ENCODE results near the gene ZNF324B.

ZNF324B gene

GRCh38 chr19:58450856-58451357 is 515 bp upstream of the ZNF324B start:
- H3K27ac ChIP-seq (ENCODE audit: low read depth, low read length) = no peak overlapping the region
- H3K4me3 ChIP-seq (ENCODE audit: low read depth in 1 of 5, low read length in 5 of 5) = peak overlapping the region; percentile 63 to 88 (median 87)
- peak overlapping the region in 3 of 5 donors; percentile 48 to 86 (median 59) for H3K9ac ChIP-seq (ENCODE audit: low read length in 5 of 5)
- H3K4me1 ChIP-seq (ENCODE audit: control insufficient read depth in 5 of 5, insufficient read depth in 5 of 5, low read length in 5 of 5) = peaks cover 3 to 16% (median 12%) of the 10 kb centered on the region in 5 donors
- peaks cover 0 to 19% (median 17%) of the 10 kb centered on the region in 5 donors for H3K36me3 ChIP-seq (ENCODE audit: control insufficient read depth in 5 of 5, insufficient read depth in 5 of 5, low read length in 5 of 5)
- peaks cover 0 to 4% (median 0%) of the 10 kb centered on the region in 5 donors for H3K27me3 ChIP-seq (ENCODE audit: control insufficient read depth in 5 of 5, insufficient read depth in 4 of 5, low read length in 5 of 5)
- H3K9me3 ChIP-seq (ENCODE audit: control insufficient read depth in 5 of 5, low read length in 5 of 5) = peaks cover 0 to 3% (median 0%) of the 10 kb centered on the region in 5 donors

- H3K36me3 ChIP-seq (ENCODE audit: control insufficient read depth in 5 of 5, insufficient read depth in 5 of 5, low read length in 5 of 5) = peaks cover 0 to 32% (median 31%) of the 10 kb centered on the region in 5 donors
- peaks cover 0 to 3% (median 0%) of the 10 kb centered on the region in 5 donors for H3K9me3 ChIP-seq (ENCODE audit: control insufficient read depth in 5 of 5, low read length in 5 of 5)
- H3K27me3 ChIP-seq (ENCODE audit: control insufficient read depth in 5 of 5, insufficient read depth in 4 of 5, low read length in 5 of 5) = no peaks in the 10 kb centered on the region
- H3K9ac ChIP-seq (ENCODE audit: low read length in 5 of 5) = no peak overlapping the region
- no peak overlapping the region for H3K27ac ChIP-seq (ENCODE audit: low read depth, low read length)
- H3K4me1 ChIP-seq (ENCODE audit: control insufficient read depth in 5 of 5, insufficient read depth in 5 of 5, low read length in 5 of 5) = peaks cover 3 to 16% (median 12%) of the 10 kb centered on the region in 5 donors
- no peak overlapping the region for H3K4me3 ChIP-seq (ENCODE audit: low read depth in 1 of 5, low read length in 5 of 5)
Measured at GRCh38 chr19:58453743-58454142, 2.3 kb downstream of the ZNF324B start.

- H3K9ac ChIP-seq (ENCODE audit: low read length in 5 of 5) = no peak overlapping the region
- H3K4me1 ChIP-seq (ENCODE audit: control insufficient read depth in 5 of 5, insufficient read depth in 5 of 5, low read length in 5 of 5) = peaks cover 3 to 16% (median 12%) of the 10 kb centered on the region in 5 donors
- no peak overlapping the region for H3K4me3 ChIP-seq (ENCODE audit: low read depth in 1 of 5, low read length in 5 of 5)
- no peaks in the 10 kb centered on the region for H3K9me3 ChIP-seq (ENCODE audit: control insufficient read depth in 5 of 5, low read length in 5 of 5)
- H3K27ac ChIP-seq (ENCODE audit: low read depth, low read length) = no peak overlapping the region
- H3K27me3 ChIP-seq (ENCODE audit: control insufficient read depth in 5 of 5, insufficient read depth in 4 of 5, low read length in 5 of 5) = no peaks in the 10 kb centered on the region
- H3K36me3 ChIP-seq (ENCODE audit: control insufficient read depth in 5 of 5, insufficient read depth in 5 of 5, low read length in 5 of 5) = peaks cover 0 to 34% (median 32%) of the 10 kb centered on the region in 5 donors
Measured at GRCh38 chr19:58455306-58455705, 3.9 kb downstream of the ZNF324B start.

- Histone ChIP-seq H3K4me3 (ENCODE audit: low read depth in 1 of 5, low read length in 5 of 5) (no peak overlapping the region), H3K36me3 (ENCODE audit: control insufficient read depth in 5 of 5, insufficient read depth in 5 of 5, low read length in 5 of 5) (peaks cover 0 to 34% (median 32%) of the 10 kb centered on the region in 5 donors), H3K9ac (ENCODE audit: low read length in 5 of 5) (no peak overlapping the region)
Measured at GRCh38 chr19:58456111-58456510, 4.7 kb downstream of the ZNF324B start.

DNA sequence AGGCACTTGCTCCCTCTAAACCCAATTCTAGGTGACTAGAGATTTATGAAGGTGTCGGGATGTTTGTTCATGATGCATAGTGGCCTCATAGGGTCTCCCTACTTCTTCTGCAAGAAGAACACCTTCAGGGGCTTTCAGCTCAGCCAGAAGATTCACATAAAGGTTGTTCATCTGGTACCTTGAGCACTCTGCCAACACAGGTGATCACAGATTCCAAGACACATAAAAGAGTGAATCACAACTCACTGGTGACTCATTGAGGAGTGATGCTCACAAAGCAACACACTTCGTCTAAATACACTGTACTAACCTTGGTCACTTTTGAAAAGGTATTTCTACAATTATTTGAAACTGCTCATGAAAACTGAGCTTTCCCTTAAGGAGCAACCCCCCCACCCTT is 8.6 kb downstream of the ZNF324B start:
- Histone ChIP-seq H3K9ac (ENCODE audit: low read length in 5 of 5) (no peak overlapping the region), H3K36me3 (ENCODE audit: control insufficient read depth in 5 of 5, insufficient read depth in 5 of 5, low read length in 5 of 5) (peaks cover 0 to 23% (median 18%) of the 10 kb centered on the region in 5 donors), H3K4me3 (ENCODE audit: low read depth in 1 of 5, low read length in 5 of 5) (no peak overlapping the region), H3K27me3 (ENCODE audit: control insufficient read depth in 5 of 5, insufficient read depth in 4 of 5, low read length in 5 of 5) (no peaks in the 10 kb centered on the region), H3K27ac (ENCODE audit: low read depth, low read length) (no peak overlapping the region), H3K4me1 (ENCODE audit: control insufficient read depth in 5 of 5, insufficient read depth in 5 of 5, low read length in 5 of 5) (no peaks in the 10 kb centered on the region), H3K9me3 (ENCODE audit: control insufficient read depth in 5 of 5, low read length in 5 of 5) (no peaks in the 10 kb centered on the region)

More at GRCh38 chr19:58456111-58456510, 4.7 kb downstream of the ZNF324B start:
- Histone ChIP-seq H3K4me1 (ENCODE audit: control insufficient read depth in 5 of 5, insufficient read depth in 5 of 5, low read length in 5 of 5) (peaks cover 0 to 12% (median 8%) of the 10 kb centered on the region in 5 donors), H3K27me3 (ENCODE audit: control insufficient read depth in 5 of 5, insufficient read depth in 4 of 5, low read length in 5 of 5) (no peaks in the 10 kb centered on the region), H3K9me3 (ENCODE audit: control insufficient read depth in 5 of 5, low read length in 5 of 5) (no peaks in the 10 kb centered on the region), H3K27ac (ENCODE audit: low read depth, low read length) (no peak overlapping the region)

GRCh38 chr19:58466089-58466759 is 14.8 kb downstream of the ZNF324B start:
- peak overlapping the region in 2 of 5 donors; percentile 39 to 96 for H3K9ac ChIP-seq (ENCODE audit: low read length in 5 of 5)
- no peaks in the 10 kb centered on the region for H3K27me3 ChIP-seq (ENCODE audit: control insufficient read depth in 5 of 5, insufficient read depth in 4 of 5, low read length in 5 of 5)
- peaks cover 0 to 23% (median 20%) of the 10 kb centered on the region in 5 donors for H3K4me1 ChIP-seq (ENCODE audit: control insufficient read depth in 5 of 5, insufficient read depth in 5 of 5, low read length in 5 of 5)
- H3K4me3 ChIP-seq (ENCODE audit: low read depth in 1 of 5, low read length in 5 of 5) = peak overlapping the region; percentile 78 to 94 (median 87)
- H3K36me3 ChIP-seq (ENCODE audit: control insufficient read depth in 5 of 5, insufficient read depth in 5 of 5, low read length in 5 of 5) = peaks cover 0 to 19% (median 17%) of the 10 kb centered on the region in 5 donors
- H3K27ac ChIP-seq (ENCODE audit: low read depth, low read length) = no peak overlapping the region
- H3K9me3 ChIP-seq (ENCODE audit: control insufficient read depth in 5 of 5, low read length in 5 of 5) = no peaks in the 10 kb centered on the region

- H3K27ac ChIP-seq (ENCODE audit: low read depth, low read length) = peak within 1 kb of the TSS; percentile 41
- no peaks in the 10 kb centered on the region for H3K9me3 ChIP-seq (ENCODE audit: control insufficient read depth in 5 of 5, low read length in 5 of 5)
- H3K9ac ChIP-seq (ENCODE audit: low read length in 5 of 5) = peak within 1 kb of the TSS in 4 of 5 donors; percentile 82 to 96 (median 88)
Measured at GRCh38 chr19:58466760-58467589, 15.6 kb downstream of the ZNF324B start, which contains the start of gene ZNF324. ZNF324 (plus strand) TSS chr19:58467080; CDS start chr19:58469186, 2,106 bp downstream.

GRCh38 chr19:58468216-58468839 is 16.9 kb downstream of the ZNF324B start:
- Histone ChIP-seq H3K27ac (ENCODE audit: low read depth, low read length) (no peak overlapping the region), H3K36me3 (ENCODE audit: control insufficient read depth in 5 of 5, insufficient read depth in 5 of 5, low read length in 5 of 5) (peaks cover 0 to 36% (median 34%) of the 10 kb centered on the region in 5 donors), H3K9ac (ENCODE audit: low read length in 5 of 5) (peak overlapping the region in 2 of 5 donors; percentile 57 to 61), H3K4me1 (ENCODE audit: control insufficient read depth in 5 of 5, insufficient read depth in 5 of 5, low read length in 5 of 5) (peaks cover 0 to 23% (median 20%) of the 10 kb centered on the region in 5 donors), H3K4me3 (ENCODE audit: low read depth in 1 of 5, low read length in 5 of 5) (peak overlapping the region in 3 of 5 donors; percentile 12 to 32 (median 16)), H3K9me3 (ENCODE audit: control insufficient read depth in 5 of 5, low read length in 5 of 5) (no peaks in the 10 kb centered on the region), H3K27me3 (ENCODE audit: control insufficient read depth in 5 of 5, insufficient read depth in 4 of 5, low read length in 5 of 5) (no peaks in the 10 kb centered on the region)

More at GRCh38 chr19:58466760-58467589, 15.6 kb downstream of the ZNF324B start, which contains the start of gene ZNF324:
- Histone ChIP-seq H3K4me3 (ENCODE audit: low read depth in 1 of 5, low read length in 5 of 5) (peak within 1 kb of the TSS; percentile 78 to 94 (median 87)), H3K27me3 (ENCODE audit: control insufficient read depth in 5 of 5, insufficient read depth in 4 of 5, low read length in 5 of 5) (no peaks in the 10 kb centered on the region), H3K4me1 (ENCODE audit: control insufficient read depth in 5 of 5, insufficient read depth in 5 of 5, low read length in 5 of 5) (peaks cover 0 to 23% (median 20%) of the 10 kb centered on the region in 5 donors), H3K36me3 (ENCODE audit: control insufficient read depth in 5 of 5, insufficient read depth in 5 of 5, low read length in 5 of 5) (peaks cover 0 to 25% (median 23%) of the 10 kb centered on the region in 5 donors)

DNA sequence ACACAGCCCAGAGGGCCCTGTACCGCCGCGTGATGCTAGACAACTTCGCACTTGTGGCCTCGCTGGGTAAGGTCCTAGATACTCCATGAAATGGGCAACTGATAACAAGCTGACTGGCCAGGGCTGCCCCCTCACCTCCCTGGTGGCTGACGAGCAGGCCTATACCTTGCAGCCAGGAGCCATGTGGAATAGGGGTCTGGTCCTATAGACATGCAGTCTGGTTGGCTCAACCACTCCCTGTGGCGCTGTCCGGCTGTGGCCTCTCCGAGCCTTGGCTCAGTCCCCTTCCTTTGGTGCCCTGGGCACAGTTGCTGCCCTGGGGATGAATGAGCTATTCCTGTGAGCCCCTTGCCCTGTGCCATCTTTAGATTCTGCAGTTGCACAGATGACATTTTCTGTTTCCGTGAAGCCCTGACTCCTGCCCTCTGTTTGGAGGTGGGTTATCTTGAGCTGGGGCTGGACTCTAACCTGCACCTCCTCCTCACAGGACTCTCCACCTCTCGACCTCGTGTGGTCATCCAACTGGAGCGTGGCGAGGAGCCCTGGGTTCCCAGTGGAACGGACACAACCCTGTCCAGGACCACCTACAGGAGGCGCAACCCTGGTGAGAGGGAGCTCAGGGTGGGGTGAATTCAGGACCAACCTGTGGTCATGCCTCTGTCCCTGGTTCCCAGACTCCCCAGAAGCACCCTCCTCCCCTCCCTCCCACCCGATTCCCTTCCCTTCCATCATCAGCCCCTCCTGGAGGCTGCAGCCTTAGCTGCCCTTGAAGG is 18.0 kb downstream of the ZNF324B start:
- no peak overlapping the region for H3K27ac ChIP-seq (ENCODE audit: low read depth, low read length)
- no peaks in the 10 kb centered on the region for H3K27me3 ChIP-seq (ENCODE audit: control insufficient read depth in 5 of 5, insufficient read depth in 4 of 5, low read length in 5 of 5)
- no peak overlapping the region for H3K4me3 ChIP-seq (ENCODE audit: low read depth in 1 of 5, low read length in 5 of 5)
- H3K9me3 ChIP-seq (ENCODE audit: control insufficient read depth in 5 of 5, low read length in 5 of 5) = no peaks in the 10 kb centered on the region
- no peak overlapping the region for H3K9ac ChIP-seq (ENCODE audit: low read length in 5 of 5)
- H3K4me1 ChIP-seq (ENCODE audit: control insufficient read depth in 5 of 5, insufficient read depth in 5 of 5, low read length in 5 of 5) = peaks cover 0 to 23% (median 20%) of the 10 kb centered on the region in 5 donors
- H3K36me3 ChIP-seq (ENCODE audit: control insufficient read depth in 5 of 5, insufficient read depth in 5 of 5, low read length in 5 of 5) = peaks cover 0 to 41% (median 38%) of the 10 kb centered on the region in 5 donors

Data from subcutaneous abdominal adipose tissue (tissue), 5 donors.